Stimulated activated CD4-positive, alpha-beta T cell treated with anti-CD3 and anti-CD28 coated beads, Interleukin-12 subunit alpha, Interleukin-12 subunit beta, amount 100 ng/mL, for 24 hours (primary cell): ENCODE results near the gene KANK2.

Source experiments
- DNase-seq, 2 experiments: peaks; one replicate each; pipeline ENCODE4 v3.0.0-alpha.2; 2020; ENCODE audit warnings: low read depth in 2 of 2

Gene KANK2

GRCh38 chr19:11225815-11226214, 28.5 kb upstream of the KANK2 start:
- DNase-seq = no peak

GRCh38 chr19:11225172-11225571, 27.8 kb upstream of the KANK2 start:
- no peak for DNase-seq

- DNase-seq = no peak
Measured at GRCh38 chr19:11224429-11224828, 27.1 kb upstream of the KANK2 start.

- DNase-seq = no peak
Measured at GRCh38 chr19:11223200-11223599, 25.9 kb upstream of the KANK2 start.

GRCh38 chr19:11221082-11221598, 23.8 kb upstream of the KANK2 start:
- no peak for DNase-seq

GRCh38 chr19:11214387-11214786, 17.0 kb upstream of the KANK2 start:
- no peak for DNase-seq

GRCh38 chr19:11210656-11210928, 13.2 kb upstream of the KANK2 start:
- DNase-seq = no peak

GRCh38 chr19:11209839-11210655, 12.7 kb upstream of the KANK2 start:
- DNase-seq = no peak

- no peak for DNase-seq
Measured at GRCh38 chr19:11208561-11209471, 11.5 kb upstream of the KANK2 start.

- no peak for DNase-seq
Measured at GRCh38 chr19:11205939-11206570, 8.7 kb upstream of the KANK2 start.

- no peak for DNase-seq
Measured at GRCh38 chr19:11204943-11205349, 7.6 kb upstream of the KANK2 start.

GRCh38 chr19:11204076-11204602, 6.8 kb upstream of the KANK2 start:
- DNase-seq = no peak

- peak in 1 of 2 experiments; percentile 25 for DNase-seq
Measured at GRCh38 chr19:11203194-11204075, 6.1 kb upstream of the KANK2 start.

GRCh38 chr19:11202488-11203193, 5.3 kb upstream of the KANK2 start:
- DNase-seq = no peak

GRCh38 chr19:11201791-11202190, 4.4 kb upstream of the KANK2 start:
- DNase-seq = no peak

- DNase-seq = no peak
Measured at GRCh38 chr19:11200931-11201330, 3.6 kb upstream of the KANK2 start.

- DNase-seq = no peak
Measured at GRCh38 chr19:11200015-11200574, 2.8 kb upstream of the KANK2 start.

- DNase-seq = no peak
Measured at GRCh38 chr19:11199517-11199916, 2.2 kb upstream of the KANK2 start.

GRCh38 chr19:11198769-11199424, 1.6 kb upstream of the KANK2 start:
- DNase-seq = no peak

GRCh38 chr19:11198175-11198534, 810 bp upstream of the KANK2 start:
- no peak for DNase-seq
